ENCODE results near the gene MEX3D. TPM values are rescaled to one million over a fixed set of nuclear protein-coding genes. Genes with fewer than 3 reads are reported as not detected.

The MEX3D gene
- total RNA-seq, 1 donor from 2014 or later, result 43.4 TPM

GRCh38 chr19:1577929-1578618 is 9.9 kb upstream of the MEX3D start:
- H3K27me3 ChIP-seq (ENCODE audit: control insufficient read depth, insufficient read depth, low read length), result no peaks in the 10 kb centered on the region
- TF ChIP-seq CTCF (IDR thresholded peaks at IDR 0.05; ENCODE audit: insufficient read depth, low read length, severe bottlenecking), result no peak
- DNase-seq (ENCODE audit: low read depth) (no peak), FAIRE-seq (no peak)
- H3K36me3 ChIP-seq (ENCODE audit: control insufficient read depth, insufficient read depth, low read length), result peaks cover 26% of the 10 kb centered on the region
- H3K4me3 ChIP-seq (ENCODE audit: low read depth, low read length), result no peak overlapping the region

- H3K27me3 ChIP-seq (ENCODE audit: control insufficient read depth, insufficient read depth, low read length), result no peaks in the 10 kb centered on the region
- DNase-seq (ENCODE audit: low read depth), result no peak
- no peak for TF ChIP-seq CTCF (IDR thresholded peaks at IDR 0.05; ENCODE audit: insufficient read depth, low read length, severe bottlenecking)
- no peak for FAIRE-seq
- peaks cover 22% of the 10 kb centered on the region for H3K36me3 ChIP-seq (ENCODE audit: control insufficient read depth, insufficient read depth, low read length)
- H3K4me3 ChIP-seq (ENCODE audit: low read depth, low read length), result no peak overlapping the region
Measured at GRCh38 chr19:1577090-1577928, 9.2 kb upstream of the MEX3D start.

- no peak overlapping the region for H3K4me3 ChIP-seq (ENCODE audit: low read depth, low read length)
Measured at GRCh38 chr19:1576242-1577089, 8.3 kb upstream of the MEX3D start.

GRCh38 chr19:1575323-1576241 is 7.5 kb upstream of the MEX3D start:
- DNase-seq (ENCODE audit: low read depth) (no peak), FAIRE-seq (no peak)
- H3K27me3 ChIP-seq (ENCODE audit: control insufficient read depth, insufficient read depth, low read length), result no peaks in the 10 kb centered on the region
- H3K4me3 ChIP-seq (ENCODE audit: low read depth, low read length), result no peak overlapping the region
- peaks cover 12% of the 10 kb centered on the region for H3K36me3 ChIP-seq (ENCODE audit: control insufficient read depth, insufficient read depth, low read length)
- TF ChIP-seq CTCF (IDR thresholded peaks at IDR 0.05; ENCODE audit: insufficient read depth, low read length, severe bottlenecking), result no peak

More at GRCh38 chr19:1576242-1577089, 8.3 kb upstream of the MEX3D start:
- TF ChIP-seq CTCF (IDR thresholded peaks at IDR 0.05; ENCODE audit: insufficient read depth, low read length, severe bottlenecking), result no peak
- Histone ChIP-seq H3K27me3 (ENCODE audit: control insufficient read depth, insufficient read depth, low read length) (no peaks in the 10 kb centered on the region), H3K36me3 (ENCODE audit: control insufficient read depth, insufficient read depth, low read length) (peaks cover 18% of the 10 kb centered on the region)
- FAIRE-seq (no peak), DNase-seq (ENCODE audit: low read depth) (no peak)

Measured in bronchial epithelial cell (primary cell).